ENCODE data around the gene ETV3. TPM values are rescaled to one million over a fixed set of nuclear protein-coding genes. Genes with fewer than 3 reads are reported as not detected.

ETV3 gene
- total and polyA plus RNA-seq, 2 experiments from 2014 or later, result 5.6 to 21.0 TPM

DNA sequence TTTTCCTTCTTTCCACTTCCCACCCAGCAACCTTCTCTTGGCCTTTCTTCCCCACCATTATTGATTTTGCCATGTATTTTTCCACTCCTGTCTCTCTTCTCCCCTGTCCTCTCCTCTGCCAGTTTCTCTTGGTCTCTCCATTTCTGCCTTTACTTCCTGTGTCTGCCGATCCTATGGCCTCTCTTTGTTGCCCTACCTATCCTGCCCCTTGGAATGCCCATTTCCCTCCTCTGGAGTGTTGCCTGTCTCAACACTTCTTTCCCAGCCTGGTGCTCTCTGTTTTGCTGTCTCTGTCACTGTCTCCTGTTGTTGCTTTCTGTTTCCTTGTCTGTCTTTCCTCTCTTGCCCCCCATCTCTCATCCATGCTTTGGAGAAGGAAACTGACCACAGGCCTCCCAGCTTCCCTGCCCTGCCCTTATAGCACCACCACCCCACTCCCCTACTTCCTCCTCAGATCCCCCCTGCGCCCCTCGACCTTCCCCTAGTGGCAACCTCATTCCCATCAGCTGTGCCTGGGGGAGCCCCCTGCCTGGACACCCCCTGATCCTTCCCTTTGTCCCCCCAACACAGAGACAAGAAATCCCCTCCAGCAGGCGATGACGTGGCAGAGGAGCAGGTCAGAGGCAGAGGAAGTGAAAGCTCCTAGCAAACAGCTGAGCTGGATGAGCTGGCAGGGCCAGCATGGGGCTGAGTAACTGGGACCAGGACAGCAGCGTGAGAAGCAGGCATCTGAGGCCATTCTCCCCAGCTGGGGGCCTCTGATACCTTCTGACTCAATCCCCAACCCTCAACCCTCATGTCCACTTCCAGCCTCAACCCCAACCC, 32.0 kb downstream of the ETV3 start:
- Histone ChIP-seq H3K4me3 (no peak overlapping the region), H3K36me3 (no peaks in the 10 kb centered on the region), H3K9me3 (ENCODE audit: low read depth) (no peaks in the 10 kb centered on the region), H3K27ac (no peak overlapping the region), H3K4me1 (ENCODE audit: low read depth) (no peaks in the 10 kb centered on the region), H3K27me3 (peaks cover 16% of the 10 kb centered on the region)
- TF ChIP-seq, protein P1, sequence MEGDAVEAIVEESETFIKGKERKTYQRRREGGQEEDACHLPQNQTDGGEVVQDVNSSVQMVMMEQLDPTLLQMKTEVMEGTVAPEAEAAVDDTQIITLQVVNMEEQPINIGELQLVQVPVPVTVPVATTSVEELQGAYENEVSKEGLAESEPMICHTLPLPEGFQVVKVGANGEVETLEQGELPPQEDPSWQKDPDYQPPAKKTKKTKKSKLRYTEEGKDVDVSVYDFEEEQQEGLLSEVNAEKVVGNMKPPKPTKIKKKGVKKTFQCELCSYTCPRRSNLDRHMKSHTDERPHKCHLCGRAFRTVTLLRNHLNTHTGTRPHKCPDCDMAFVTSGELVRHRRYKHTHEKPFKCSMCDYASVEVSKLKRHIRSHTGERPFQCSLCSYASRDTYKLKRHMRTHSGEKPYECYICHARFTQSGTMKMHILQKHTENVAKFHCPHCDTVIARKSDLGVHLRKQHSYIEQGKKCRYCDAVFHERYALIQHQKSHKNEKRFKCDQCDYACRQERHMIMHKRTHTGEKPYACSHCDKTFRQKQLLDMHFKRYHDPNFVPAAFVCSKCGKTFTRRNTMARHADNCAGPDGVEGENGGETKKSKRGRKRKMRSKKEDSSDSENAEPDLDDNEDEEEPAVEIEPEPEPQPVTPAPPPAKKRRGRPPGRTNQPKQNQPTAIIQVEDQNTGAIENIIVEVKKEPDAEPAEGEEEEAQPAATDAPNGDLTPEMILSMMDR (IDR thresholded peaks at IDR 0.05; ENCODE audit: low read depth, low read length), result no peak
- DNase-seq (ENCODE audit: low read depth in 1 of 2, low spot score in 1 of 2), result peak in 1 of 2 donors; percentile 70

DNA sequence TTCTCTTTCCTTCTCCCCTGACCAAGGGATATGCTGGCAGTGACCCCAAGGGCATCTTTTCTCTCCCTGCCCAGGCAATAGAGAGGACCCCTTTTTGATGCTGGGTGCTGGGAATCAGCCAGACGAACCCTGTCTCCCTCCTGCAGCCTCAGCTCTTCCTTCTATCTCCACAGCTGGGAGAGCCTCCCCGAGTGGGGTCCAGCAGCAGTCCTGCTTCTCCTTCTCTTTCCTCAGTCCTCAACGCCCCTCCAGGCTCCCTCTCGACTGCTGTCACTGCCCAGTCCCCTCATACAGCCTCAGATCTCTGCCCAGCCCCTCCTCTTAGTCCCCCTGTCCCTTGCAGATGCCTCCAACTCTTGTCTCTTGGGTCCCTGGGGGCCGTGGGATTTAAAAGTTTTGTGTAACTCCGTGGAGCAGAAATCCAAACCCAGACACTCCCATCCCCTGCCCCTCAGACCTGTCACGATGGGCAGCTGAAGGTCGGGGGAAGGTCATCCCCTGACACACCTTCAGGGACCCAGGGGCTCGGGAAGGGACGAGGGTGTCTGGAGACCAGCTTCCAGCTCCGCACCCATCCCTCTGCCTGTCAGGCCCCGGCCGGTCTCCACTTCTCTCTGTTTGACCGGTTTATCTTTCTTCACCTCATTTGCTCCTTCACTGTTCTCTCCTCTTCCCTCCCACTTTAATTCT, 32.8 kb downstream of the ETV3 start:
- Histone ChIP-seq H3K27ac (no peak overlapping the region), H3K27me3 (peaks cover 16% of the 10 kb centered on the region), H3K4me1 (ENCODE audit: low read depth) (no peaks in the 10 kb centered on the region), H3K9me3 (ENCODE audit: low read depth) (no peaks in the 10 kb centered on the region), H3K36me3 (no peaks in the 10 kb centered on the region), H3K4me3 (no peak overlapping the region)
- DNase-seq (ENCODE audit: low read depth in 1 of 2, low spot score in 1 of 2), result no peak
- TF ChIP-seq, protein P1 (IDR thresholded peaks at IDR 0.05; ENCODE audit: low read depth, low read length), result no peak

DNA sequence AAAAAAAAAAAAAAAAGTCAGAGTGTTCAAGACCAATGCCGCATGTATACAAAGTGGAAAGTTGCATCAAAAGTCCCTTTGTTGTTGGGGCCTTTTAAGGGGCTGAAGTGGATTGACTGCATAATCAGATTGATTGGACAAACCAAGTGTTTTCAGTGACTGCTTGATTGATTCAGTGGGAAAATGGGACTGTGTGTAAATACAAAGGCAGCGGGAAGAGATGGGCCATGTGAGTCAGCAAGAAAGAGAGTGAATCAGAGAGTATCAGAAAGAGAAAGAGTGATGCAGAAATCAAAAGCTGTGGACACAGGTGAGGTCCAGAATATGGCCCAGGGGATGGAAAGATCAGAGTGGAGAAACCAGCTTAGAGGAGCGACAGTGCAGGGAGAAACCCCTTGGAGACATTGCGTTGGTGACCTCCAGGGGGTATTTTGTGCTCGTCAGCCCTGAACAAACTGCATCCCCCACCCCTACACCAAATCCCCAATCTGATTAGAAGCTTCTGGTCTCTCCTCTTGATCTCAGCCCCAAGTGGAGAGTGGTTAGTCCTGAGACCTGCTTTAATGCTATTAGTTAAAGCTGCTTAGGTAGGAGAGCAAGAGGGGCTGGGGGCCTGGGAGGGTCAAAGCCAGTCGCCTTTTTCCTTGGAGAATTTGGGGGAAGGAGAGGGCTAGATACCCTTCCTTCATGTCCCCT, 33.4 kb downstream of the ETV3 start:
- TF ChIP-seq, protein P1 (IDR thresholded peaks at IDR 0.05; ENCODE audit: low read depth, low read length), result no peak

DNA sequence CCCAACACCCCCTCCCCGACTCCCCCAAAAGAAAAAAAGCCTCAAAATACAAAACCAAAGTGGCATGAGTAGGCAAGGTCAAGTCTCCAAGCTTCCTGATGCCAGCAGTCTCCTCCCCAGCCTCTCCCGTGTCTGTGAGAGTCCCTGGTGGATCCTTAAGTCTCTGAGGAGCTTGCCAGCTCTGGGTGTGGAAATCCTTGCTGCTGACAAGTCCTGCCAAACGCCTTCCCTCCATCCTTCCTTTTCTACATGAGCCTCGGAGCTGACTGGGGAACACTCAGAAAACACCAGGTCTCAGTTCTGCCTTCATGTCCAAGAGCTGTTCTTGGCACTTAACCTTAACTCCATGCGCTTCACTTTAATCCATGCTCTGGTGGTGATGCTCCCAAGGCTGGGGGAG, 34.9 kb downstream of the ETV3 start:
- H3K27me3 ChIP-seq, result peaks cover 16% of the 10 kb centered on the region
- no peaks in the 10 kb centered on the region for H3K36me3 ChIP-seq
- no peaks in the 10 kb centered on the region for H3K4me1 ChIP-seq (ENCODE audit: low read depth)
- DNase-seq (ENCODE audit: low read depth in 1 of 2, low spot score in 1 of 2), result peak in 1 of 2 donors; percentile 15
- H3K4me3 ChIP-seq, result no peak overlapping the region
- H3K27ac ChIP-seq, result no peak overlapping the region
- TF ChIP-seq, protein P1 (IDR thresholded peaks at IDR 0.05; ENCODE audit: low read depth, low read length), result no peak
- H3K9me3 ChIP-seq (ENCODE audit: low read depth), result no peaks in the 10 kb centered on the region

More for the DNA sequence above, 33.4 kb downstream of the ETV3 start:
- no peak overlapping the region for H3K27ac ChIP-seq
- no peak for DNase-seq (ENCODE audit: low read depth in 1 of 2, low spot score in 1 of 2)
- H3K9me3 ChIP-seq (ENCODE audit: low read depth), result no peaks in the 10 kb centered on the region
- no peak overlapping the region for H3K4me3 ChIP-seq
- H3K27me3 ChIP-seq, result peaks cover 16% of the 10 kb centered on the region
- no peaks in the 10 kb centered on the region for H3K36me3 ChIP-seq
- H3K4me1 ChIP-seq (ENCODE audit: low read depth), result no peaks in the 10 kb centered on the region

DNA sequence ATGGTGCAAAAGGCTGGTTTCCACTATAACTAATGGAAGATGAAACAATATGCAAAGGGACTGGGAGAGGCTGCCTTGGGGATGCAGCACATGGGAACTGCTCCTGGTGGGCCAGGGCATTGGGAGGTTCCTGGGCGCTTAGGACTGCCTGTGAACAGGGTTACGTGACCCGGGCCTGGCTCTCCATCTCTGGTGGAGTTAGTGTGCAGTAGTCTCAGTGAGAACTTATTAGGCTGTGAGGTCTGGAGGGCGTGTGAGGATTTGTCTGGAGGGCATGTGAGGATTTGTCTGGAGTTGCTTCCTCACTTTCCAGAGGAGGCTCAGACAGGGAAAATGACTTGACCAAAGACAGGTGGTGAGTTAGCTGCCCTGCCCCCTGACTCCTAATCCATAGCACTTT, 37.0 kb downstream of the ETV3 start:
- Histone ChIP-seq H3K4me3 (no peak overlapping the region), H3K27me3 (no peaks in the 10 kb centered on the region), H3K27ac (no peak overlapping the region), H3K9me3 (ENCODE audit: low read depth) (no peaks in the 10 kb centered on the region), H3K4me1 (ENCODE audit: low read depth) (no peaks in the 10 kb centered on the region), H3K36me3 (no peaks in the 10 kb centered on the region)
- DNase-seq (ENCODE audit: low read depth in 1 of 2, low spot score in 1 of 2), result no peak
- TF ChIP-seq, protein P1 (IDR thresholded peaks at IDR 0.05; ENCODE audit: low read depth, low read length), result no peak

Measured in cardiac muscle cell (in vitro differentiated cells and primary cell).